SW 1271 (cell line): ENCODE data around the gene MCCD1.

Experiments used
- DNase-seq, 2 experiments: peaks; one replicate each; lab custom pipeline; 2025; lab: John Stamatoyannopoulos, UW

MCCD1 gene

GRCh38 chr6:31572041-31572911 lies 43.5 kb downstream of the MCCD1 start, which contains the start of gene LTA:
Gene LTA (plus strand): TSS chr6:31572289. CDS start chr6:31572743, 454 bp downstream.
- DNase-seq = no peak

DNA sequence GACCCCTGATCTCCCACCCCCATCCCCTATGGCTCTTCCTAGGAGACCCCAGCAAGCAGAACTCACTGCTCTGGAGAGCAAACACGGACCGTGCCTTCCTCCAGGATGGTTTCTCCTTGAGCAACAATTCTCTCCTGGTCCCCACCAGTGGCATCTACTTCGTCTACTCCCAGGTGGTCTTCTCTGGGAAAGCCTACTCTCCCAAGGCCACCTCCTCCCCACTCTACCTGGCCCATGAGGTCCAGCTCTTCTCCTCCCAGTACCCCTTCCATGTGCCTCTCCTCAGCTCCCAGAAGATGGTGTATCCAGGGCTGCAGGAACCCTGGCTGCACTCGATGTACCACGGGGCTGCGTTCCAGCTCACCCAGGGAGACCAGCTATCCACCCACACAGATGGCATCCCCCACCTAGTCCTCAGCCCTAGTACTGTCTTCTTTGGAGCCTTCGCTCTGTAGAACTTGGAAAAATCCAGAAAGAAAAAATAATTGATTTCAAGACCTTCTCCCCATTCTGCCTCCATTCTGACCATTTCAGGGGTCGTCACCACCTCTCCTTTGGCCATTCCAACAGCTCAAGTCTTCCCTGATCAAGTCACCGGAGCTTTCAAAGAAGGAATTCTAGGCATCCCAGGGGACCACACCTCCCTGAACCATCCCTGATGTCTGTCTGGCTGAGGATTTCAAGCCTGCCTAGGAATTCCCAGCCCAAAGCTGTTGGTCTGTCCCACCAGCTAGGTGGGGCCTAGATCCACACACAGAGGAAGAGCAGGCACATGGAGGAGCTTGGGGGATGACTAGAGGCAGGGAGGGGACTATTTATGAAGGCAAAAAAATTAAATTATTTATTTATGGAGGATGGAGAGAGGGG lies 44.7 kb downstream of the MCCD1 start:
- DNase-seq = no peak

GRCh38 chr6:31574106-31575061 lies 45.6 kb downstream of the MCCD1 start:
- no peak for DNase-seq

DNA sequence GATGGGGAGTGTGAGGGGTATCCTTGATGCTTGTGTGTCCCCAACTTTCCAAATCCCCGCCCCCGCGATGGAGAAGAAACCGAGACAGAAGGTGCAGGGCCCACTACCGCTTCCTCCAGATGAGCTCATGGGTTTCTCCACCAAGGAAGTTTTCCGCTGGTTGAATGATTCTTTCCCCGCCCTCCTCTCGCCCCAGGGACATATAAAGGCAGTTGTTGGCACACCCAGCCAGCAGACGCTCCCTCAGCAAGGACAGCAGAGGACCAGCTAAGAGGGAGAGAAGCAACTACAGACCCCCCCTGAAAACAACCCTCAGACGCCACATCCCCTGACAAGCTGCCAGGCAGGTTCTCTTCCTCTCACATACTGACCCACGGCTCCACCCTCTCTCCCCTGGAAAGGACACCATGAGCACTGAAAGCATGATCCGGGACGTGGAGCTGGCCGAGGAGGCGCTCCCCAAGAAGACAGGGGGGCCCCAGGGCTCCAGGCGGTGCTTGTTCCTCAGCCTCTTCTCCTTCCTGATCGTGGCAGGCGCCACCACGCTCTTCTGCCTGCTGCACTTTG lies 46.7 kb downstream of the MCCD1 start, which contains the start of gene TNF:
Gene TNF (plus strand): TSS at position 231 of the 567 bp plus-strand sequence. CDS start 177 bp downstream, at position 408.
- no peak for DNase-seq

DNA sequence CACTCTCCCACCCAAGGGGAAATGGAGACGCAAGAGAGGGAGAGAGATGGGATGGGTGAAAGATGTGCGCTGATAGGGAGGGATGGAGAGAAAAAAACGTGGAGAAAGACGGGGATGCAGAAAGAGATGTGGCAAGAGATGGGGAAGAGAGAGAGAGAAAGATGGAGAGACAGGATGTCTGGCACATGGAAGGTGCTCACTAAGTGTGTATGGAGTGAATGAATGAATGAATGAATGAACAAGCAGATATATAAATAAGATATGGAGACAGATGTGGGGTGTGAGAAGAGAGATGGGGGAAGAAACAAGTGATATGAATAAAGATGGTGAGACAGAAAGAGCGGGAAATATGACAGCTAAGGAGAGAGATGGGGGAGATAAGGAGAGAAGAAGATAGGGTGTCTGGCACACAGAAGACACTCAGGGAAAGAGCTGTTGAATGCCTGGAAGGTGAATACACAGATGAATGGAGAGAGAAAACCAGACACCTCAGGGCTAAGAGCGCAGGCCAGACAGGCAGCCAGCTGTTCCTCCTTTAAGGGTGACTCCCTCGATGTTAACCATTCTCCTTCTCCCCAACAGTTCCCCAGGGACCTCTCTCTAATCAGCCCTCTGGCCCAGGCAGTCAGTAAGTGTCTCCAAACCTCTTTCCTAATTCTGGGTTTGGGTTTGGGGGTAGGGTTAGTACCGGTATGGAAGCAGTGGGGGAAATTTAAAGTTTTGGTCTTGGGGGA lies 47.4 kb downstream of the MCCD1 start:
- DNase-seq = no peak

- DNase-seq = no peak
Measured at GRCh38 chr6:31576897-31577578, 48.3 kb downstream of the MCCD1 start.

DNA sequence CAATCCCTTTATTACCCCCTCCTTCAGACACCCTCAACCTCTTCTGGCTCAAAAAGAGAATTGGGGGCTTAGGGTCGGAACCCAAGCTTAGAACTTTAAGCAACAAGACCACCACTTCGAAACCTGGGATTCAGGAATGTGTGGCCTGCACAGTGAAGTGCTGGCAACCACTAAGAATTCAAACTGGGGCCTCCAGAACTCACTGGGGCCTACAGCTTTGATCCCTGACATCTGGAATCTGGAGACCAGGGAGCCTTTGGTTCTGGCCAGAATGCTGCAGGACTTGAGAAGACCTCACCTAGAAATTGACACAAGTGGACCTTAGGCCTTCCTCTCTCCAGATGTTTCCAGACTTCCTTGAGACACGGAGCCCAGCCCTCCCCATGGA lies 48.8 kb downstream of the MCCD1 start:
- no peak for DNase-seq

DNA sequence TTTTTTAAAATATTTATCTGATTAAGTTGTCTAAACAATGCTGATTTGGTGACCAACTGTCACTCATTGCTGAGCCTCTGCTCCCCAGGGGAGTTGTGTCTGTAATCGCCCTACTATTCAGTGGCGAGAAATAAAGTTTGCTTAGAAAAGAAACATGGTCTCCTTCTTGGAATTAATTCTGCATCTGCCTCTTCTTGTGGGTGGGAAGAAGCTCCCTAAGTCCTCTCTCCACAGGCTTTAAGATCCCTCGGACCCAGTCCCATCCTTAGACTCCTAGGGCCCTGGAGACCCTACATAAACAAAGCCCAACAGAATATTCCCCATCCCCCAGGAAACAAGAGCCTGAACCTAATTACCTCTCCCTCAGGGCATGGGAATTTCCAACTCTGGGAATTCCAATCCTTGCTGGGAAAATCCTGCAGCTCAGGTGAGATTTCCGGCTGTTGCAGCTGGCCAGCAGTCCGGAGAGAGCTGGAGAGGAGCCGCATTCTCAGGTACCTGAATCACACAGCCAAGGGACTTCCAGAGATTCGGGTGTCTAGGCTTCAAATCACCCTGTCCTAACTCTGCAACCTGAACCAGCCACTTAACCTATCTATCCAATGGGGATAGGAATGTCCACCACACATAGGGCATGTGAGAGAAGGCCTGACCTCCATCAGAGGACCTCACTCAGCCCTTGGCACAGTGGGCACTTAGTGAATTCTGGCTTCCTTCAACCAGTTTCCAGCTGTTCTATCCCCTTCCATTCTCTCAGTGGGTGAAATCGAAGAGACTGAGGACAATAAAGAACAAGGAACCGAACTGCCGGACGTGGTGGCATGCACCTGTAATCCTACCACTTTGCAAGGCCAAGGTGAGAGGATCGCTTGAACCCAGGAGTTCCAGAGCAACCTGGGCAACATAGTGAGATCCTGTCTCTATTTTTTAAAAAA lies 49.7 kb downstream of the MCCD1 start:
- DNase-seq = peak in 1 of 2 experiments; percentile 22

GRCh38 chr6:31579119-31579505 lies 50.4 kb downstream of the MCCD1 start:
- DNase-seq = no peak
